Measurements from ENCODE around the gene SYNGR2. TPM values are rescaled to one million over a fixed set of nuclear protein-coding genes. Genes with fewer than 3 reads are reported as not detected.

SYNGR2 gene
- total RNA-seq, 1 experiment from 2014 or later, result 148 TPM

DNA sequence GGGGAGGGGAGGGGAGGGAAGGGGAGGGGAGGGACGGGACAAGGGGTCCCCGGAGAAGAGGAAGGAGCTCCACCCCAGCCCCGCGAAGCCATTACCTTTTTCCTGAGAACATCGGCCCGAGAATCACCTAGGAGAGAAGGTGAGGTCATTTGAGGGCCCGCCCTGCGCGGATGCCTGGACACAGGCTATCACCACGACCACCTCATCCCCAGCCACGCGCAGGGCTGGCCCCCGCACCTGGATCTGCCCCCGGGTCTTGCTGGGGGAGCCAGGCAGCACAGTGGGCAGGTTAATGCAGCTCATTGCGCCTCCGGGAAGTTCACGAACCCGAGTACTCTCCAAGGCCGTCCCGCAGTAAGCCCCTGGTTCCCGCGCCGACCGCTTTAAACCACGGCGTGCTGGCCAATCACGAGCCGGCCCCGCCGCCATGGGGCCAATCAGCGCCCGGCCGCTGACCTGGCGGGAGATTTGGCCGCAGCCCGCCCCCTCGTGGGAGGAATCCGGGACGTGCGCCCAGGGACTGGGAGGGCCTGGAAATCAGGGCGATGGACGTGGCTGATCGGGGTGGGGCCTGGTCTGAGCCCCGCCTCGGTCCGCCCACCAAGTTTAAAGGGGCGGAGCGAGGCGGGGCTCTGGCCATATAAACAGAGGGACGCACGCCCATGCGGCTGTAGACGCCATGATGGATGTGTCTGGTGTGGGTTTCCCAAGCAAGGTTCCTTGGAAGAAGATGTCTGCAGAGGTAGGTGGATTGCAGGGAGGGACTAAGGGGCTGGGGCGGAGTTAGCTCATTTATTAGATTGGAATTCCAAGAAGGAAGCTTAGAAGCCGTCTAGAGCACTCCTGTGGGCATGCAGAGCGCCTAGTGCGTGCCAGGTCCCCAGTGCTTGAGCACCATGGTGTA lies 18.6 kb downstream of the SYNGR2 start, which contains the start of the genes AFMID and TK1 (continued):
- TF ChIP-seq YY1 (IDR thresholded peaks at IDR 0.05; ENCODE audit: extremely low read depth, insufficient replicate concordance, low read depth, low read length), result peak; percentile 98
- no peak for TF ChIP-seq FOSL1 (IDR thresholded peaks at IDR 0.05; ENCODE audit: low read depth)
- TF ChIP-seq CEBPB (IDR thresholded peaks at IDR 0.05; ENCODE audit: low read depth), result no peak

DNA sequence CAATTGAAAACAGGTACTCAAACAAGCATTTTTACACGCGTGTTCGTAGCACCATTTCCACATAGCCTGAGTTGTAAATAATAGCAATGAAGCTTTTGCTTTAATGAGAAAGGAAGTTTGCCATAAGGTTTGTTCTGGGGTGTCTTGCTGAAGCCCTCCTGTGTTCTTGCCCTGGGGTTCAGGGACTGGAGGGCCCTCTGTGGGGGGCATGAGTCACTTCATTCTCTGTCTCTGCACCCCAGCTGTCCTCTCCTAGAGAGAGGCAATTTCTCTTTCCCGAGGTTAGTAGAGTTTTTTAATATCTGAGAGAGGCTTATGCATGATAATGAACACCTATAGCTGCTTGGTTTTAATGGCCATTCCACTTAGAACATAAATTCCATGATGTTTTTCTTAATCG lies 28.3 kb downstream of the SYNGR2 start:
- BruUV-seq (replicated peaks), result TSS peak; percentile 20
- H3K79me2 ChIP-seq (ENCODE audit: insufficient read depth, low read length), result peaks cover 37% of the 10 kb centered on the region

More for the DNA sequence above, 28.3 kb downstream of the SYNGR2 start:
- Histone ChIP-seq H3K9me3 (ENCODE audit: control insufficient read depth in 1 of 2, insufficient read depth in 1 of 2, low read depth in 1 of 2, low read length in 2 of 2) (no peaks in the 10 kb centered on the region), H3K9me2 (ENCODE audit: insufficient read depth) (no peaks in the 10 kb centered on the region), H4K20me1 (ENCODE audit: insufficient read depth) (no peaks in the 10 kb centered on the region), H3K27me3 (ENCODE audit: insufficient read depth, low read length) (no peaks in the 10 kb centered on the region), H3K4me1 (ENCODE audit: control insufficient read depth in 1 of 2, insufficient read depth in 2 of 2, low read length in 2 of 2) (peaks cover 21 to 34% of the 10 kb centered on the region in 2 experiments), H2AFZ (ENCODE audit: low read depth, low read length, poor library complexity, severe bottlenecking) (no peak overlapping the region), H3K27ac (ENCODE audit: low read depth, low read length) (0 out of 2 replicates have a peak overlapping the region, but pooled peaks have one; percentile 79), H3K36me3 (ENCODE audit: control insufficient read depth in 1 of 2, insufficient read depth in 2 of 2, low read length in 2 of 2) (peaks cover 11 to 14% of the 10 kb centered on the region in 2 experiments; a peak in 3 of 4 replicates), H3K4me2 (ENCODE audit: low read length) (no peak overlapping the region), H3K9ac (ENCODE audit: low read length) (no peak overlapping the region), H3K4me3 (replicated peaks in 1 of 2; ENCODE audit: low read depth in 1 of 2, low read length in 2 of 2) (no peak overlapping the region)
- no peak for TF ChIP-seq POLR2A (IDR thresholded peaks at IDR 0.05; ENCODE audit: borderline replicate concordance, extremely low read depth, insufficient read depth, insufficient read length)
- TF ChIP-seq CEBPB (IDR thresholded peaks at IDR 0.05; ENCODE audit: low read depth), result no peak
- no peak for TF ChIP-seq POLR2AphosphoS5 (IDR thresholded peaks at IDR 0.05; ENCODE audit: low read depth, low read length)
- TF ChIP-seq FOSL1 (IDR thresholded peaks at IDR 0.05; ENCODE audit: low read depth), result no peak
- no peak for TF ChIP-seq YY1 (IDR thresholded peaks at IDR 0.05; ENCODE audit: extremely low read depth, insufficient replicate concordance, low read depth, low read length)
- no peak for TF ChIP-seq ELF1 (IDR thresholded peaks at IDR 0.05; ENCODE audit: borderline replicate concordance, low read depth)
- no peak for TF ChIP-seq SIN3A (IDR thresholded peaks at IDR 0.05; ENCODE audit: low read depth)
- TF ChIP-seq, protein P1, sequence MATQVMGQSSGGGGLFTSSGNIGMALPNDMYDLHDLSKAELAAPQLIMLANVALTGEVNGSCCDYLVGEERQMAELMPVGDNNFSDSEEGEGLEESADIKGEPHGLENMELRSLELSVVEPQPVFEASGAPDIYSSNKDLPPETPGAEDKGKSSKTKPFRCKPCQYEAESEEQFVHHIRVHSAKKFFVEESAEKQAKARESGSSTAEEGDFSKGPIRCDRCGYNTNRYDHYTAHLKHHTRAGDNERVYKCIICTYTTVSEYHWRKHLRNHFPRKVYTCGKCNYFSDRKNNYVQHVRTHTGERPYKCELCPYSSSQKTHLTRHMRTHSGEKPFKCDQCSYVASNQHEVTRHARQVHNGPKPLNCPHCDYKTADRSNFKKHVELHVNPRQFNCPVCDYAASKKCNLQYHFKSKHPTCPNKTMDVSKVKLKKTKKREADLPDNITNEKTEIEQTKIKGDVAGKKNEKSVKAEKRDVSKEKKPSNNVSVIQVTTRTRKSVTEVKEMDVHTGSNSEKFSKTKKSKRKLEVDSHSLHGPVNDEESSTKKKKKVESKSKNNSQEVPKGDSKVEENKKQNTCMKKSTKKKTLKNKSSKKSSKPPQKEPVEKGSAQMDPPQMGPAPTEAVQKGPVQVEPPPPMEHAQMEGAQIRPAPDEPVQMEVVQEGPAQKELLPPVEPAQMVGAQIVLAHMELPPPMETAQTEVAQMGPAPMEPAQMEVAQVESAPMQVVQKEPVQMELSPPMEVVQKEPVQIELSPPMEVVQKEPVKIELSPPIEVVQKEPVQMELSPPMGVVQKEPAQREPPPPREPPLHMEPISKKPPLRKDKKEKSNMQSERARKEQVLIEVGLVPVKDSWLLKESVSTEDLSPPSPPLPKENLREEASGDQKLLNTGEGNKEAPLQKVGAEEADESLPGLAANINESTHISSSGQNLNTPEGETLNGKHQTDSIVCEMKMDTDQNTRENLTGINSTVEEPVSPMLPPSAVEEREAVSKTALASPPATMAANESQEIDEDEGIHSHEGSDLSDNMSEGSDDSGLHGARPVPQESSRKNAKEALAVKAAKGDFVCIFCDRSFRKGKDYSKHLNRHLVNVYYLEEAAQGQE (IDR thresholded peaks at IDR 0.05; ENCODE audit: low read depth), result no peak
- TF ChIP-seq, protein P2, sequence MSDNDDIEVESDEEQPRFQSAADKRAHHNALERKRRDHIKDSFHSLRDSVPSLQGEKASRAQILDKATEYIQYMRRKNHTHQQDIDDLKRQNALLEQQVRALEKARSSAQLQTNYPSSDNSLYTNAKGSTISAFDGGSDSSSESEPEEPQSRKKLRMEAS (IDR thresholded peaks at IDR 0.05), result no peak
- TF ChIP-seq, protein P3, sequence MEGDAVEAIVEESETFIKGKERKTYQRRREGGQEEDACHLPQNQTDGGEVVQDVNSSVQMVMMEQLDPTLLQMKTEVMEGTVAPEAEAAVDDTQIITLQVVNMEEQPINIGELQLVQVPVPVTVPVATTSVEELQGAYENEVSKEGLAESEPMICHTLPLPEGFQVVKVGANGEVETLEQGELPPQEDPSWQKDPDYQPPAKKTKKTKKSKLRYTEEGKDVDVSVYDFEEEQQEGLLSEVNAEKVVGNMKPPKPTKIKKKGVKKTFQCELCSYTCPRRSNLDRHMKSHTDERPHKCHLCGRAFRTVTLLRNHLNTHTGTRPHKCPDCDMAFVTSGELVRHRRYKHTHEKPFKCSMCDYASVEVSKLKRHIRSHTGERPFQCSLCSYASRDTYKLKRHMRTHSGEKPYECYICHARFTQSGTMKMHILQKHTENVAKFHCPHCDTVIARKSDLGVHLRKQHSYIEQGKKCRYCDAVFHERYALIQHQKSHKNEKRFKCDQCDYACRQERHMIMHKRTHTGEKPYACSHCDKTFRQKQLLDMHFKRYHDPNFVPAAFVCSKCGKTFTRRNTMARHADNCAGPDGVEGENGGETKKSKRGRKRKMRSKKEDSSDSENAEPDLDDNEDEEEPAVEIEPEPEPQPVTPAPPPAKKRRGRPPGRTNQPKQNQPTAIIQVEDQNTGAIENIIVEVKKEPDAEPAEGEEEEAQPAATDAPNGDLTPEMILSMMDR (IDR thresholded peaks at IDR 0.05 in 2 of 3, conservative IDR thresholded peaks at IDR 0.05 in 1 of 3; ENCODE audit: borderline replicate concordance in 1 of 3, insufficient read depth in 1 of 3, low read depth in 2 of 3, low read length in 2 of 3), result no peak
- no peak for TF ChIP-seq SRF (IDR thresholded peaks at IDR 0.05; ENCODE audit: low read depth)
- TF ChIP-seq SP1 (IDR thresholded peaks at IDR 0.05; ENCODE audit: low read depth), result no peak
- DNase-seq (ENCODE audit: low read depth, low spot score) (no peak), ATAC-seq (no peak)
- ChIA-PET CTCF (no interaction called here), POLR2A (interaction anchor here (6.1 kb wide), 1 partner anchor 9 kb away, joined by 77 read pairs; the partner anchor contains the start of genes AFMID and TK1), RAD21 (ENCODE audit: low non-redundant PET in 1 of 2, low total read pairs in 2 of 2, uncharacterized antibody in 2 of 2, unreplicated experiment in 2 of 2) (no interaction called here)
- intact Hi-C loops (cut with micrococcal nuclease), result no loop called here
